ENCODE results near the gene CKAP5. TPM values are rescaled to one million over a fixed set of nuclear protein-coding genes. Genes with fewer than 3 reads are reported as not detected.

CKAP5 gene
- total RNA-seq, 1 experiment from 2014 or later, result 190 TPM

GRCh38 chr11:46838501-46838900 lies 7.6 kb downstream of the CKAP5 start:
- Histone ChIP-seq H3K4me2 (ENCODE audit: insufficient read depth, insufficient read length, low read length) (no peak overlapping the region), H3K27me3 (ENCODE audit: insufficient read depth, low read length) (no peaks in the 10 kb centered on the region), H3K79me2 (ENCODE audit: insufficient read depth, low read length) (peaks cover 53% of the 10 kb centered on the region; the same call in 1 of the 2 replicates), H3K79me1 (ENCODE audit: insufficient read depth, low read depth, low read length, poor library complexity, severe bottlenecking) (peaks cover 15% of the 10 kb centered on the region), H2AFZ (ENCODE audit: low read length) (no peak overlapping the region), H2BK15ac (ENCODE audit: low read depth, low read length) (no peak overlapping the region), H2BK20ac (ENCODE audit: low read depth, low read length, poor library complexity, severe bottlenecking) (no peak overlapping the region), H3K4ac (ENCODE audit: low read depth, low read length) (no peak overlapping the region), H3K23ac (ENCODE audit: insufficient read length, low read depth, low read length) (no peak overlapping the region), H3K9me3 (ENCODE audit: control insufficient read depth, low read depth, low read length) (no peaks in the 10 kb centered on the region), H3K14ac (ENCODE audit: insufficient read depth, low read length) (no peak overlapping the region), H3K4me1 (ENCODE audit: insufficient read depth, low read length) (peaks cover 3% of the 10 kb centered on the region; the same call in 1 of the 2 replicates), H3K23me2 (ENCODE audit: insufficient read length, low read depth, low read length, poor library complexity, severe bottlenecking) (no peaks in the 10 kb centered on the region), H3K18ac (ENCODE audit: insufficient read length, low read depth, low read length) (no peak overlapping the region), H3K56ac (ENCODE audit: insufficient read length, low read depth, low read length) (no peak overlapping the region), H4K91ac (ENCODE audit: insufficient read length, low read depth, low read length) (no peak overlapping the region), H3T11ph (ENCODE audit: low read length) (no peak overlapping the region), H4K5ac (ENCODE audit: insufficient read length, low read depth, low read length) (no peak overlapping the region), H4K20me1 (ENCODE audit: control insufficient read depth, insufficient read depth, insufficient read length) (no peaks in the 10 kb centered on the region), H2BK12ac (ENCODE audit: insufficient read length, low read depth, low read length) (no peak overlapping the region), H3K9ac (ENCODE audit: extremely low read depth, insufficient read length, low read length) (no peak overlapping the region), H2BK5ac (ENCODE audit: insufficient read length, low read length) (no peak overlapping the region), H2AK5ac (ENCODE audit: insufficient read length, low read length) (no peak overlapping the region), H2BK120ac (ENCODE audit: low read depth, low read length, poor library complexity, severe bottlenecking) (no peak overlapping the region), H3K27ac (ENCODE audit: insufficient read length, low read depth, low read length) (no peak overlapping the region), H4K8ac (replicated peaks; ENCODE audit: insufficient read length, low read depth, low read length) (no peak overlapping the region)
- WGBS (ENCODE audit: extremely low coverage, insufficient read length, low lambda C conversion rate), result no CpG with 5 or more reads among the region's 6 CpGs
- TF ChIP-seq CTCF (conservative IDR thresholded peaks at IDR 0.05), result no peak
- H3K4me3 Mint-ChIP-seq, result no peak overlapping the region
- H3K27ac Mint-ChIP-seq, result no peak overlapping the region
- peaks cover 36% of the 10 kb centered on the region in 2 experiments for H3K4me1 Mint-ChIP-seq
- peaks cover 0 to 7% (median 6%) of the 10 kb centered on the region in 3 experiments; a peak in 3 of 7 replicates for H3K36me3 Mint-ChIP-seq (ENCODE audit: insufficient read depth in 1 of 3, low read depth in 3 of 3)
- no peaks in the 10 kb centered on the region for H3K27me3 Mint-ChIP-seq (ENCODE audit: low read depth)
- no peaks in the 10 kb centered on the region for H3K9me3 Mint-ChIP-seq
- no peak for DNase-seq
